Ovary (tissue), 9 donors: ENCODE results near the gene CREB1. TPM values are rescaled to one million over a fixed set of nuclear protein-coding genes. Genes with fewer than 3 reads are reported as not detected.

Experiments used
- DNase-seq, 5 donors: peaks; one replicate each; pipeline ENCODE4 v3.0.0-alpha.2; 2019 to 2020
- H3K27ac ChIP-seq, 2 donors: fragments of 200-600 bp; one replicate each; pipeline versions ENCODE4 v1.5.1 to v1.8.0; 2019 to 2022
- H3K27me3 ChIP-seq: fragments of 200-600 bp; one replicate; pipeline ENCODE4 v1.8.0; 2022
- H3K36me3 ChIP-seq: fragments of 200-600 bp; sonication (generic); one replicate; pipeline ENCODE4 v1.5.1; 2019
- H3K4me1 ChIP-seq: one replicate; pipeline ENCODE4 v1.8.1; 2013; ENCODE audit warnings: mild to moderate bottlenecking, moderate library complexity; ENCODE audit not compliant: insufficient read depth
- H3K4me3 ChIP-seq: fragments of 200-600 bp; sonication (generic); one replicate; pipeline ENCODE4 v1.5.1; 2017
- H3K9me3 ChIP-seq, 2 donors: fragments of 200-600 bp in 1 of 2; sonication (generic) in 1 of 2; one replicate each; pipeline versions ENCODE4 v1.5.1 to v1.8.1; 2013 to 2019; ENCODE audit warnings: mild to moderate bottlenecking in 1 of 2, moderate library complexity in 1 of 2
- CTCF ChIP-seq, 3 donors: fragments of 450-650 bp in 2 of 3; fragments of 200-600 bp in 1 of 3; IDR thresholded peaks; one replicate each; pipeline versions ENCODE4 v1.5.1 to v1.8.0; 2016 to 2022; ENCODE audit warnings: antibody characterized with exemption in 3 of 3, mild to moderate bottlenecking in 1 of 3
- EP300 ChIP-seq: sonication (generic); formaldehyde crosslinking; IDR thresholded peaks from one replicate; pipeline ENCODE4 v1.6.1; 2017; ENCODE audit warnings: antibody characterized with exemption
- POLR2A ChIP-seq: fragments of 450-650 bp; IDR thresholded peaks from one replicate; pipeline ENCODE4 v1.6.1; 2017; ENCODE audit warnings: antibody characterized with exemption, mild to moderate bottlenecking, moderate library complexity
- WGBS, 3 donors: extraction: QIAGEN DNeasy Blood & Tissue Kit in 1 of 3; methylation state at CpG; one replicate each; pipeline versions ENCODE4 v1.1.5 to v1.1.7; 2013 to 2017; 5-methylcytosine and 5-hydroxymethylcytosine counted together
- intact Hi-C, 4 donors: fragments of 100-400 bp; cut with DNase I; formaldehyde crosslinking; loops; one replicate each; pipeline versions ENCODE4 v1.11.0 to v1.15.1; 2022 to 2023
- polyA plus RNA-seq, 2 donors: library from polyadenylated mRNA; stranded (reverse); fragments of 200-250 nt in 1 of 2; fragments of 350-450 nt in 1 of 2; fragmentation: Illumina TruSeq in 1 of 2; extraction: RNeasy Lipid Tissue Mini Kit (QIAGEN cat#74804) in 1 of 2; gene quantifications; one replicate each; pipeline ENCODE4 v1.2.3, GENCODE V29; 2013 to 2014
- total RNA-seq, 7 donors: library from RNA; depleted of rRNA in 2 of 7; stranded (reverse); fragments of >200 nt in 2 of 7; fragmentation: NEBNext Ultra II Directional in 3 of 7; extraction: Animal tissue kit (Norgen Biotek cat#: 25700) in 3 of 7; gene quantifications; one replicate each; pipeline versions ENCODE4 v1.1.0 to v1.2.4, GENCODE V29; 2016 to 2023
- donor health status: DM: no; HTN: no; CAD: no; lungs with moderate emphysema.
- donor health status: DM: no; HTN: no; CAD: no.
- donor health status: Bipolar disorder and iron deficiency.
- donor health status: DM: yes; HTN: yes; CAD: no.
- donor health status: DM: no; HTN: no; CAD: no.
- donor health status: DM: yes; HTN: yes; CAD: no.

The CREB1 gene
- total and polyA plus RNA-seq, 9 donors: 10.8 to 79.6 (median 60.2) TPM

DNA sequence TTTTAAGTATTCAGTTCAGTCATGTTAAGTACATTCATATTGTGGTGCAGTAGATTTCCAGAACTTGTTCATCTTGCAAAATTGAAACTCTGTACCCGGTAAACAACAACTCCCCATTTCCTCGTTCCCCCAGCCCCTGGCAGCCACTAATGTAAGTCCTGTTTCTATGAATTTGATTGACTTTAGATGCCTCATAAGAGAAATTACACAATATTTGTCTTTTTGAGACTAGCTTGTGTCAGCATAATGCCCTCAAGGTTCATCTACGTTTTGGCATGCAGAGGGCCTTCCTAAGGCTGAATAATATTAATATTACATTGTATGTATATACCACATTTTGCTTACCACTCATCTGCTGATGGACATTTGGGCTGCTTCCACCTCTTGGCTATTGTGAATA lies 64.5 kb downstream of the CREB1 start:
- intact Hi-C loops: no loop called here
- no peaks in the 10 kb centered on the region for H3K4me1 ChIP-seq
- no peaks in the 10 kb centered on the region for H3K27me3 ChIP-seq
- H3K9me3 ChIP-seq: peaks cover 0 to 5% of the 10 kb centered on the region in 2 donors
- H3K4me3 ChIP-seq: no peak overlapping the region
- no peak for DNase-seq
- H3K36me3 ChIP-seq: no peaks in the 10 kb centered on the region
- 84 to 89% (median 85%) methylated on average over 3 of the region's 3 CpGs for WGBS, 3 donors
- TF ChIP-seq POLR2A (no peak), CTCF (IDR thresholded peaks at IDR 0.05) (no peak), EP300 (no peak)
- H3K27ac ChIP-seq: no peak overlapping the region

DNA sequence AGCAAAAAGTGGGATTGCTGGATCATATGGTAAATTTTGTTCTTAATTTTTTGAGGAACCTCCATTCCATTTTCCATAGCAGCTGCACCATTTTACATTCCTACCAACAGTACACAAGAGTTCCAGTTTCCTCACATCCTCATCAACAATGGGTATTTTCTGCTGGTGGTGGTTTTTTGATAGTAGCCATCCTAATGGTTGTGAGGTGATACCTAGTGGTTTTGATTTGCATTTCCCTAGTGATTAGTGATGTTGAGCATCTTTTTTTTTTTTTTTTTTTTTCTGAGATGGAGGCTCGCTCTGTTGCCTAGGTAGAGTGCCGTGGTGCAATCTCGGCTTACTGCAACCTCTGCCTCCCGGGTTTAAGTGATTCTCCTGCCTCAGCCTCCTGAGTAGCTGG lies 65.0 kb downstream of the CREB1 start:
- no peak for DNase-seq
- TF ChIP-seq POLR2A (no peak), CTCF (IDR thresholded peaks at IDR 0.05) (no peak), EP300 (no peak)
- Histone ChIP-seq H3K36me3 (no peaks in the 10 kb centered on the region), H3K4me1 (no peaks in the 10 kb centered on the region), H3K4me3 (no peak overlapping the region), H3K27me3 (no peaks in the 10 kb centered on the region), H3K27ac (no peak overlapping the region), H3K9me3 (peaks cover 0 to 5% of the 10 kb centered on the region in 2 donors)
- 96 to 100% (median 97%) methylated on average over 4 of the region's 4 CpGs for WGBS, 3 donors
- intact Hi-C loops: no loop called here

- no peaks in the 10 kb centered on the region for H3K4me1 ChIP-seq
- no peak for DNase-seq
- no peak overlapping the region for H3K4me3 ChIP-seq
- intact Hi-C loops: no loop called here
- no peak for TF ChIP-seq EP300
- no peak for TF ChIP-seq CTCF (IDR thresholded peaks at IDR 0.05)
- no peak for TF ChIP-seq POLR2A
- no peaks in the 10 kb centered on the region for H3K9me3 ChIP-seq
- no peak overlapping the region for H3K27ac ChIP-seq
- no peaks in the 10 kb centered on the region for H3K27me3 ChIP-seq
- H3K36me3 ChIP-seq: no peaks in the 10 kb centered on the region
These were observed 69.9 kb downstream of the CREB1 start for GRCh38 chr2:207599636-207600035.

- no peaks in the 10 kb centered on the region for H3K9me3 ChIP-seq
- H3K27ac ChIP-seq: no peak overlapping the region
- no peaks in the 10 kb centered on the region for H3K4me1 ChIP-seq
- no peaks in the 10 kb centered on the region for H3K27me3 ChIP-seq
- H3K4me3 ChIP-seq: no peak overlapping the region
- TF ChIP-seq POLR2A (no peak), EP300 (no peak), CTCF (IDR thresholded peaks at IDR 0.05) (no peak)
- H3K36me3 ChIP-seq: no peaks in the 10 kb centered on the region
- DNase-seq: no peak
- intact Hi-C loops: no loop called here
These were observed 70.5 kb downstream of the CREB1 start for GRCh38 chr2:207600231-207600630.

GRCh38 chr2:207601774-207602173 lies 72.0 kb downstream of the CREB1 start:
- 94 to 100% (median 100%) methylated on average over 1 of the region's 1 CpG for WGBS, 3 donors
- H3K9me3 ChIP-seq: no peaks in the 10 kb centered on the region
- no peaks in the 10 kb centered on the region for H3K27me3 ChIP-seq
- no peak for DNase-seq
- intact Hi-C loops: no loop called here
- H3K4me3 ChIP-seq: no peak overlapping the region
- no peaks in the 10 kb centered on the region for H3K36me3 ChIP-seq
- no peak overlapping the region for H3K27ac ChIP-seq
- TF ChIP-seq POLR2A (no peak), EP300 (no peak), CTCF (IDR thresholded peaks at IDR 0.05) (no peak)
- H3K4me1 ChIP-seq: no peaks in the 10 kb centered on the region
